ENCODE measurements around the gene TARBP1.

The TARBP1 gene

GRCh38 chr1:234490793-234491479 lies 12.0 kb upstream of the TARBP1 start:
- Histone ChIP-seq H3K36me3 (ENCODE audit: control insufficient read depth, insufficient read depth, low read length, severe bottlenecking) (no peaks in the 10 kb centered on the region), H3K9ac (ENCODE audit: low read length) (no peak overlapping the region), H3K27me3 (replicated peaks; ENCODE audit: control insufficient read depth, insufficient read depth, low read length) (no peaks in the 10 kb centered on the region), H3K4me3 (ENCODE audit: low read length) (no peak overlapping the region), H3K9me3 (ENCODE audit: control insufficient read depth, low read length) (no peaks in the 10 kb centered on the region), H3K4me1 (ENCODE audit: control insufficient read depth, insufficient read depth, low read length) (peaks cover 12% of the 10 kb centered on the region)
- peak; percentile 36 for DNase-seq (ENCODE audit: low read depth)

- Histone ChIP-seq H3K36me3 (ENCODE audit: control insufficient read depth, insufficient read depth, low read length, severe bottlenecking) (no peaks in the 10 kb centered on the region), H3K4me1 (ENCODE audit: control insufficient read depth, insufficient read depth, low read length) (peaks cover 3% of the 10 kb centered on the region), H3K27me3 (replicated peaks; ENCODE audit: control insufficient read depth, insufficient read depth, low read length) (no peaks in the 10 kb centered on the region), H3K4me3 (ENCODE audit: low read length) (no peak overlapping the region), H3K9me3 (ENCODE audit: control insufficient read depth, low read length) (no peaks in the 10 kb centered on the region), H3K9ac (ENCODE audit: low read length) (no peak overlapping the region)
- DNase-seq (ENCODE audit: low read depth), result no peak
Measured at GRCh38 chr1:234489698-234490077, 10.7 kb upstream of the TARBP1 start.

- peaks cover 3% of the 10 kb centered on the region for H3K4me1 ChIP-seq (ENCODE audit: control insufficient read depth, insufficient read depth, low read length)
- H3K9me3 ChIP-seq (ENCODE audit: control insufficient read depth, low read length), result no peaks in the 10 kb centered on the region
- H3K4me3 ChIP-seq (ENCODE audit: low read length), result no peak overlapping the region
- no peaks in the 10 kb centered on the region for H3K36me3 ChIP-seq (ENCODE audit: control insufficient read depth, insufficient read depth, low read length, severe bottlenecking)
- H3K27me3 ChIP-seq (replicated peaks; ENCODE audit: control insufficient read depth, insufficient read depth, low read length), result no peaks in the 10 kb centered on the region
- no peak overlapping the region for H3K9ac ChIP-seq (ENCODE audit: low read length)
- DNase-seq (ENCODE audit: low read depth), result no peak
Measured at GRCh38 chr1:234489007-234489697, 10.2 kb upstream of the TARBP1 start.

GRCh38 chr1:234488054-234489006 lies 9.4 kb upstream of the TARBP1 start:
- no peak for DNase-seq (ENCODE audit: low read depth)
- H3K4me3 ChIP-seq (ENCODE audit: low read length), result no peak overlapping the region
- H3K9ac ChIP-seq (ENCODE audit: low read length), result no peak overlapping the region
- peaks cover 3% of the 10 kb centered on the region for H3K4me1 ChIP-seq (ENCODE audit: control insufficient read depth, insufficient read depth, low read length)
- H3K27me3 ChIP-seq (replicated peaks; ENCODE audit: control insufficient read depth, insufficient read depth, low read length), result no peaks in the 10 kb centered on the region
- no peaks in the 10 kb centered on the region for H3K36me3 ChIP-seq (ENCODE audit: control insufficient read depth, insufficient read depth, low read length, severe bottlenecking)
- no peaks in the 10 kb centered on the region for H3K9me3 ChIP-seq (ENCODE audit: control insufficient read depth, low read length)

GRCh38 chr1:234486858-234487840 lies 8.2 kb upstream of the TARBP1 start:
- Histone ChIP-seq H3K36me3 (ENCODE audit: control insufficient read depth, insufficient read depth, low read length, severe bottlenecking) (no peaks in the 10 kb centered on the region), H3K9ac (ENCODE audit: low read length) (peak overlapping the region; percentile 44), H3K4me3 (ENCODE audit: low read length) (peak overlapping the region; percentile 29), H3K9me3 (ENCODE audit: control insufficient read depth, low read length) (no peaks in the 10 kb centered on the region), H3K4me1 (ENCODE audit: control insufficient read depth, insufficient read depth, low read length) (peaks cover 3% of the 10 kb centered on the region), H3K27me3 (replicated peaks; ENCODE audit: control insufficient read depth, insufficient read depth, low read length) (no peaks in the 10 kb centered on the region)
- peak; percentile 92 for DNase-seq (ENCODE audit: low read depth)

- Histone ChIP-seq H3K9me3 (ENCODE audit: control insufficient read depth, low read length) (no peaks in the 10 kb centered on the region), H3K4me3 (ENCODE audit: low read length) (no peak overlapping the region), H3K4me1 (ENCODE audit: control insufficient read depth, insufficient read depth, low read length) (peaks cover 3% of the 10 kb centered on the region), H3K36me3 (ENCODE audit: control insufficient read depth, insufficient read depth, low read length, severe bottlenecking) (no peaks in the 10 kb centered on the region), H3K9ac (ENCODE audit: low read length) (no peak overlapping the region), H3K27me3 (replicated peaks; ENCODE audit: control insufficient read depth, insufficient read depth, low read length) (no peaks in the 10 kb centered on the region)
- DNase-seq (ENCODE audit: low read depth), result no peak
Measured at GRCh38 chr1:234484991-234485739, 6.2 kb upstream of the TARBP1 start.

- H3K27me3 ChIP-seq (replicated peaks; ENCODE audit: control insufficient read depth, insufficient read depth, low read length), result no peaks in the 10 kb centered on the region
- H3K4me1 ChIP-seq (ENCODE audit: control insufficient read depth, insufficient read depth, low read length), result peaks cover 5% of the 10 kb centered on the region
- DNase-seq (ENCODE audit: low read depth), result peak; percentile 9
- no peak overlapping the region for H3K4me3 ChIP-seq (ENCODE audit: low read length)
- no peaks in the 10 kb centered on the region for H3K36me3 ChIP-seq (ENCODE audit: control insufficient read depth, insufficient read depth, low read length, severe bottlenecking)
- H3K9ac ChIP-seq (ENCODE audit: low read length), result no peak overlapping the region
- H3K9me3 ChIP-seq (ENCODE audit: control insufficient read depth, low read length), result no peaks in the 10 kb centered on the region
Measured at GRCh38 chr1:234484218-234484617, 5.2 kb upstream of the TARBP1 start.

GRCh38 chr1:234481771-234482170 lies 2.8 kb upstream of the TARBP1 start:
- Histone ChIP-seq H3K4me1 (ENCODE audit: control insufficient read depth, insufficient read depth, low read length) (peaks cover 11% of the 10 kb centered on the region), H3K36me3 (ENCODE audit: control insufficient read depth, insufficient read depth, low read length, severe bottlenecking) (no peaks in the 10 kb centered on the region), H3K4me3 (ENCODE audit: low read length) (no peak overlapping the region), H3K9me3 (ENCODE audit: control insufficient read depth, low read length) (no peaks in the 10 kb centered on the region), H3K9ac (ENCODE audit: low read length) (no peak overlapping the region), H3K27me3 (replicated peaks; ENCODE audit: control insufficient read depth, insufficient read depth, low read length) (no peaks in the 10 kb centered on the region)
- DNase-seq (ENCODE audit: low read depth), result no peak

- no peak for DNase-seq (ENCODE audit: low read depth)
- no peak overlapping the region for H3K9ac ChIP-seq (ENCODE audit: low read length)
- no peaks in the 10 kb centered on the region for H3K36me3 ChIP-seq (ENCODE audit: control insufficient read depth, insufficient read depth, low read length, severe bottlenecking)
- H3K4me1 ChIP-seq (ENCODE audit: control insufficient read depth, insufficient read depth, low read length), result peaks cover 11% of the 10 kb centered on the region
- H3K4me3 ChIP-seq (ENCODE audit: low read length), result no peak overlapping the region
- H3K9me3 ChIP-seq (ENCODE audit: control insufficient read depth, low read length), result no peaks in the 10 kb centered on the region
- H3K27me3 ChIP-seq (replicated peaks; ENCODE audit: control insufficient read depth, insufficient read depth, low read length), result no peaks in the 10 kb centered on the region
Measured at GRCh38 chr1:234479866-234480265, 887 bp upstream of the TARBP1 start.

- DNase-seq (ENCODE audit: low read depth), result no peak
- peaks cover 11% of the 10 kb centered on the region for H3K4me1 ChIP-seq (ENCODE audit: control insufficient read depth, insufficient read depth, low read length)
- peak overlapping the region; percentile 84 for H3K4me3 ChIP-seq (ENCODE audit: low read length)
- no peaks in the 10 kb centered on the region for H3K9me3 ChIP-seq (ENCODE audit: control insufficient read depth, low read length)
- H3K36me3 ChIP-seq (ENCODE audit: control insufficient read depth, insufficient read depth, low read length, severe bottlenecking), result no peaks in the 10 kb centered on the region
- H3K27me3 ChIP-seq (replicated peaks; ENCODE audit: control insufficient read depth, insufficient read depth, low read length), result no peaks in the 10 kb centered on the region
- H3K9ac ChIP-seq (ENCODE audit: low read length), result peak overlapping the region; percentile 87
Measured at GRCh38 chr1:234479310-234479559, 256 bp upstream of the TARBP1 start.
